Stimulated activated CD4-positive, alpha-beta T cell treated with anti-CD3 and anti-CD28 coated beads, TNF-alpha, amount 100 ng/mL, for 1 hour (primary cell): Measurements from ENCODE around the gene PRRT4.

ENCODE experiments used
- DNase-seq, 3 donors: peaks; one replicate each; pipeline ENCODE4 v3.0.0-alpha.2; 2020; ENCODE audit warnings: low read depth in 3 of 3, low spot score in 1 of 3

Gene PRRT4

DNA sequence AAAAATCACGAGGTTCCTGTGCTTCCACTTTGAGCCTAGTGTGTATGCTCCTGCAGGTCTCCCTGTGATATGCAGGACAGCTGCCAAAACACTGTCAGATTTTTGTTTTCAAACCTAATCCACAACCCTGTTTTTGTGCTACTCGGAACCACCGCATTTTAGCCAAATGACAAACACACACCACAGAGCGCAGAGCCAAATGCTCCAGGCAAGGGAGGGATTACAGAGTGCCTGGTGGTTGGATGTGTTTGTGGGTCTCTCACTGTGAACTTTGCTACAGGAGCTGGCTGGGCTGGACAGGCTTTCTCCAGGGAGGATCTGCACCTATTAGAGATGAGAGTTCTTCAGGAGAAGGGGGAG lies 12.0 kb downstream of the PRRT4 start:
- no peak for DNase-seq

- peak in 1 of 3 donors; percentile 46 for DNase-seq
Observed at GRCh38 chr7:128347647-128348097, 13.8 kb downstream of the PRRT4 start.

DNA sequence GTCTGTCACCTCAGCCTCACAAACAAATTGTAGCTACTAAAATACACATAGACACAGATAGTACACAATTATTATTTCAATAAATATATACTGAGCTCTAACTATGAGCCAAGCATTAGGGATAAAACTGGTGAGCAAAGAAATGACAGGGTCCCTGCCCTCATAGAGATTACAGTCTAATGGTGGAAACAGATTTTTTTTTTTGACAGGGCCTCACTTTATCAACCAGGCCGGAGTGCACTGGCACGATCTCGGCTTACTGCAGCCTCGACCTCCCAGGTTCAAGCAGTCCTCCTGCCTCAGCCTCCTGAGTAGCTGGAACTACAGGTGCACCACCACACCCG lies 17.1 kb downstream of the PRRT4 start:
- DNase-seq, result no peak

- DNase-seq, result peak; percentile 54 to 74 (median 73)
Observed at GRCh38 chr7:128343554-128344430, 17.7 kb downstream of the PRRT4 start, which contains the start of gene RBM28. RBM28 (minus strand) TSS chr7:128343908; CDS start chr7:128343793, 115 bp downstream.

GRCh38 chr7:128341733-128342132 lies 19.8 kb downstream of the PRRT4 start:
- DNase-seq, result no peak

DNA sequence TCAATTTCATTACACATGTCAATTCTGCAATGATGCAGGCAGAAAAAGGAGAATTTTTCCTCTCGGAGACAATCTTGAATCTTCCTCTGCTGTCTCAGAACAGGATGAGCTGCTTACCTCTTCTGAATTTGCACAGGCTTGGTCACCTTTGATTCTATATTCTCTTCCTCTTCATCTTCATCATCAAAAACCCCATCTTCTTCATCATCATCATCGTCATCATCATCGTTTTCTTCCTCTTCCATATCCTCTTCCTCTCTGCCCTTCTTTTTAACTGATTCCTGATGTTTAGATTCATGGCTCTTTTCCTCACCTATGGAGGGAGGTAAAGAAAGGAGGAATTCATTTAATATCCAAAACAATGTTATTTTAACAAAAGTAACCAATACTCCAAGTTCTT lies 25.8 kb downstream of the PRRT4 start:
- DNase-seq, result no peak

- no peak for DNase-seq
Observed at GRCh38 chr7:128324368-128324680, 37.2 kb downstream of the PRRT4 start.

GRCh38 chr7:128323459-128324367 lies 37.8 kb downstream of the PRRT4 start:
- DNase-seq, result no peak

DNA sequence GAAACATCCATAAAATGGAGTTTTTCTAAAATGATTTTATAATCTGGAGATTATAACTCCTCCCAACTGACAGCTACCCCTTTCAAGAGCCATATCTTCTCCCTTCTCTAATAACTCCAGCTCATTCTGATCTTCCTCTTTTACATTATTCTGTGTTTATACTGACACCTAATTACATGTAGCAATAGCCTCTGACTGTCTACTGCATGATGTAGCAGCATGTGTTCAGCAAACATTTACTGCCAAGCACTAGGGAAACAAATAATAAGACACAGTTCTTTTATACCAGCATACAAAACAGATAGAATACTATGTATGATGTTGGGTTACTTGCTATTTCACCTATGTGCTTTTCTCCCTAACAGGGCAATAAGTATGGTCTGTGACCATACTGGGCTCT lies 38.5 kb downstream of the PRRT4 start:
- no peak for DNase-seq

- DNase-seq, result no peak
Observed at GRCh38 chr7:128322040-128322643, 39.3 kb downstream of the PRRT4 start.

DNA sequence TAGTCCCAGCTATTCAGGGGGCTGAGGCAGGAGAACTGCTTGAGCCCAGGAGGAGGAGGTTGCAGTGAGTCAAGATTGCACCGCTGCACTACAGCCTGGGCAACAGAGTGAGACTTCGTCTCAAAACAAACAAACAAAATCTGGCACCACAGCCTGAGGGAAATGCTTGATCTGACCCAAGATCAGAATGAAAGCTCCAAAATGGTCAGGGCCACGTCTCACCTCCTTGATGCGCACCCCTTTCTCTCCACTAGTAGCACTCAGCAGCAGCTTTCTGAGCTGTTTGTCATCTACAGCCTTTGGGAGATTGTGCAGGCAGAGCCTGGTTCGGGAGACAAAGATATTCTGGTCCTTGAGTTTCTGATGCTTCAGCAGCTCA lies 40.5 kb downstream of the PRRT4 start:
- DNase-seq, result no peak

GRCh38 chr7:128318691-128319090 lies 42.8 kb downstream of the PRRT4 start:
- no peak for DNase-seq

GRCh38 chr7:128311013-128311412 lies 50.5 kb downstream of the PRRT4 start:
- DNase-seq, result no peak

DNA sequence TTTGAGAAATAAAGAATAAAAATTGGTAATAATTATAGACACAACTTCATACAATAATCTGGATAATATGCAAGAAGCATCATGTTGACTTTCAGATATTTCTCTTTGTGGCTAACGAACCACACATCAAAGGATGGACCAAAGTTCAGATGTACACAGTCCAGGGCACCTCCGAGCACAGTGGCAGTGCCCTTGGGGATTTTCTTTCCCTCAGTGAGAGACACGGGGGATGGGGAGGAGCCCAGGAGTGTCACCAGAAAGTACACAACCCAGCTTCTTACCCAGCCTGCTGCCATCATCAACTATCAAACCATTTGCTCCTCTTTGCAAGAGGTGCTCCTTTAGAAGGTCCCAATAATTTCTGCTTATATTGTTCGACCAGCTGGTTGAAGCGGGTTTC lies 51.0 kb downstream of the PRRT4 start:
- no peak for DNase-seq

DNA sequence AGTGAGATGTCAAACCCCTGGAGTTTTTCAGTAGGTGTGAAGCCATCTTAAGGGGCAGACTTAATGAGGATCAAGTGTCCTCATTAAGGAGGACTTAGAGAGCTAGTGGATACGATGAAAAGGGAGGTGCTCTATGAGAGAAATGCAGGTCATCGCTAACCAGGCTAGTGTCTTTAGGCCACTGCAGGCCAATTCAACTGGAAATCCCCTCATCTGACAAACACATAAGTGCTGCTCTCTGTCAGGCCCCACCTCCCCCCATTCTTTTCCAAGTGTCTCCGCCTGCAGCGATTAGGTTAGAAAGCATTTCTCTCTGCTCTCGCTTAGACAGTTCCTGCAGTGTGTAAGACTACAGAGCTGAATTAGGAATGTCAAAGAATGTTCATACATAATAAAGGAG lies 51.5 kb downstream of the PRRT4 start:
- DNase-seq, result no peak

DNA sequence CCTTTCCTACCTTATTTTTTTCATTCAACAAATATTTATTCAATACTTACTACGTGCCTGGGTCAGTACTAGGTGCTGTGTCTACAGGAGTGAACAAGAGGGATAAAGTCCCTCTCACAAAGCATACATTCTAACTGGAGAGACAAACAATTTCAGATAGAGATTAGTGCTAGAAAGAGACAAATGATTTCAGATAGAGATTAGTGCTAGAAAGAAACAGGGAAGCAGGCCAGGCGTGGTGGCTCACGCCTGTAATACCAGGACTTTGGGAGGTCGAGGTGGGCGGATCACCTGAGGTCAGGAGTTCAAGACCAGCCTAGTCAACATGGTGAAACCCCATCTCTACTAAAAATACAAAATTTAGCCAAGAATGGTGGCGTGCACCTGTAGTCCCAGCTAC lies 52.4 kb downstream of the PRRT4 start:
- DNase-seq, result no peak

DNA sequence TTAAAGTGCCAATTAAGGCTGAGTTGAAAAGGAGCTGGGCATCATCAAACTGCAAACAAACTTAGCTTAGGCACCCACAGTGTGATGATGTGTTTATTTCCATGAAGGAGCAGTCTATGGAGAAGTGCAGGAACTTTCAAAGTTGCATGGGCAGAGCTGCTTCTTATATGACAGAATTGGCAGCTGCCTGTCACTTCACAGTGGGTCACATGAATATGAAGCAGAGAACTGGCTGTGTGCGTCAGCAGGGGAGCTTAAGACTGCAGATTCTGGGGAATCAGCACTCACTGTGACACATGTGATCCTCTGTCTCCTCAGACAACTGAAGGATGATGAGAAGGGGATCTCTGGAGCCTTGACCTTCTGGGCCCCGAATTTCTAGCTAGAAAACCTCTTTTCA lies 54.4 kb downstream of the PRRT4 start:
- DNase-seq, result no peak

DNA sequence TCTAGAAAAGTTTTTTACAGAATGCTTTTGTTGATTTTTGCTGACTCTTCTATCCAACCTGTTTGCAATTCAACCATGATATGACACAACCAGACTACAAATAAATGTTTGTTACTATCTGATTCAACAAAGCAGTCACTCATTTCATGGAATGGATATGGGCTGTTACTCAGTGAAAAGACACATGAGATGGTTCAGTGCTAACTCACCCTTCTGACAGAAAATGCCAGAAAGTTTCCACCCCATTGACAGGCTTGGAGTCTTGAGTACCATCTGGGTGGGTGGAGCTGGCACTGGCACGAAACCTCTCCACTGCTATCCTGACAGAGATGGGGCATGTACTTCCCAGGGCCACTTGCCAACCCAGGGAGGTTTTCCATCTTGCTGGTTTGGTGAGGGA lies 57.3 kb downstream of the PRRT4 start:
- no peak for DNase-seq

DNA sequence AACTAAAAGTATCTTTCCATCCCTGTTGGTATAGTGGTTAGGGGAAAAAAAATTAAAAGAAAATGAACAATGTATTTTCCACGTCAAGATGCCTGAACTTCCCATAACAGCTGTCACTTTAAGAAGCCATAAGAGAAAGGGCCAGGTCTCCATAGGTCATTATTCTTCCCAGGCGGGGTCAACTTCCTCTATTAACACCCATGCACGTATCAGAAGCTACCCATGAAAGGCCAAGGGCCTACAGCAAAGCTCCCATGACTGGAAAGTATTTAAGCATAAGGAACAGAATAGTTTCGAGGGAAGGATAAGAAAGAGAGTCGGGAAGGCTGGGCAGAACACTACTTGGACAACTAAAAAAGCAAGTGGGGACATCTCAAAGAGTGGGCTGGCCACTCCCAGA lies 57.8 kb downstream of the PRRT4 start:
- no peak for DNase-seq

DNA sequence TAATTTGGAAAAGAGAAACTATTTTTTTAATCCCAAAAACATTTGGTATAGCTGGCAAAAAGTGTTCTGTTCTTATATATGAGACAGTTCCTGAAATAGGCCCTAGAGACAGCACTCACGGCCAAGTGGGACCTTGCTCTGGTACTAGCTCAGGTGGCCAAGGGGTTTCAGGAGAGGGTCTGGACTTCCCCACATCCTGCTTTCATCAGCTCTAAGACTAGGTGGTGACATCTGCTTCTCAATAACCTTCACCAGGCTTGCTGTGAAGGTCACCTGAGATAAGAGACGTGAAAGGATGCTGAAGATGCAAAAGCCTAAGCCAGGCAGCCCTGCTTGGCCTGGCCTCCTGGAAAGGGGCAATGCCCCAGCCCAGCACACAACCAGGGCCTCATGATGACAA lies 58.4 kb downstream of the PRRT4 start:
- DNase-seq, result no peak

- no peak for DNase-seq
Observed at GRCh38 chr7:128302139-128302538, 59.4 kb downstream of the PRRT4 start.
